Measurements from ENCODE around the gene PDAP1.
A peak's percentile ranks its signal among the peaks of the same experiment; 100 is the strongest.
"Not testable (repeated sequence)": the region's sequence is repeated elsewhere in the genome, so short reads cannot be mapped to it uniquely, and the experiment has no call there.

The PDAP1 gene, protein sequence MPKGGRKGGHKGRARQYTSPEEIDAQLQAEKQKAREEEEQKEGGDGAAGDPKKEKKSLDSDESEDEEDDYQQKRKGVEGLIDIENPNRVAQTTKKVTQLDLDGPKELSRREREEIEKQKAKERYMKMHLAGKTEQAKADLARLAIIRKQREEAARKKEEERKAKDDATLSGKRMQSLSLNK

GRCh38 chr7:99408379-99409191 lies at the start of gene PDAP1, which contains the start of gene BUD31:
Gene PDAP1 (minus strand): TSS chr7:99408597. CDS start chr7:99408548, 49 bp downstream.
Gene BUD31 (plus strand): TSS chr7:99408969. CDS start chr7:99411093, 2,124 bp downstream.
- DNase-seq (ENCODE audit: low read depth): peak; percentile 92

- no peak for DNase-seq (ENCODE audit: low read depth)
Observed at GRCh38 chr7:99457650-99458493, 49.5 kb upstream of the PDAP1 start.

GRCh38 chr7:99457050-99457649 lies 48.8 kb upstream of the PDAP1 start:
- DNase-seq (ENCODE audit: low read depth): no peak

GRCh38 chr7:99456288-99456687 lies 47.9 kb upstream of the PDAP1 start:
- DNase-seq (ENCODE audit: low read depth): no peak

- no peak for DNase-seq (ENCODE audit: low read depth)
Observed at GRCh38 chr7:99455874-99456273, 47.5 kb upstream of the PDAP1 start.

DNA sequence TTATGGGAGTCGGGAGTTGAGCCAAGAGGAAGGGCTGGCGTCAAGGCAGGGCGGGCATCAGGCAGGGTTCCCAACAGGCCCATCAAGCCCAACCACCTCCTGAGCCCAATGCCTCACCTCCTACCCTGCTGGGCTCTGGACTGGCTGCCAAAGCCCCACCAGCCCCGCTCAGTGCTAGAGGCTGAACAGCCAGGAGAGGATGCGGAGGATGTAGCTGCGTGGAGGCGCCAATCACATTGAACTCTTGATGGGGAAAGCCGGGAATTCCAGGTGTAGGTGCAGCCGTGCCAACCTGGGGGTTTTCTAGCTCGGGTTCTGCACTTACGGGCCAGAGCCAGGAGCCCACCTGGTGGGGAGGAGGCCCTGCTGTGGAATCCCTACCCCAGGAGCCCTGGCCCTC lies 44.7 kb upstream of the PDAP1 start:
- no peak for DNase-seq (ENCODE audit: low read depth)

DNA sequence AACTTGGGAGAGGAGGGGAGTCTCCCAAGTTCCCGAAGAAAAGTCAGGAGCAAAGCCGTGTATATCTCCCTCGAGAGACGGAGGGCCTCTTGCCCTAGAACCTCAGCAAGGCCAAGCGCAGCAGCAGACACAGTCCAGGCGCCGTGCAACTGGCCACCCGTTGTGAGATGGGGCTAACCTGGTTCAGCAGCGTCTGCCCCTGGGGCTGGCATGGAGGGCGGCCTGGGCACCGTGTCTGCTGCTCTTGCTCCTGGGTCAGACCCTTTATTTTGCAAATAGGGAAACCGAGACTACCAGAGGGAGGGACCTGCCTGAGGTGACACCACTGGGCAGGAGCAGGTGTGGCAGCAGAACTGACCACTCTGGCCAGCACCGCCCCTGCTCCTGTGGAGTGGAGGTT lies 44.1 kb upstream of the PDAP1 start:
- no peak for DNase-seq (ENCODE audit: low read depth)

GRCh38 chr7:99451936-99452335 lies 43.5 kb upstream of the PDAP1 start:
- DNase-seq (ENCODE audit: low read depth): no peak

DNA sequence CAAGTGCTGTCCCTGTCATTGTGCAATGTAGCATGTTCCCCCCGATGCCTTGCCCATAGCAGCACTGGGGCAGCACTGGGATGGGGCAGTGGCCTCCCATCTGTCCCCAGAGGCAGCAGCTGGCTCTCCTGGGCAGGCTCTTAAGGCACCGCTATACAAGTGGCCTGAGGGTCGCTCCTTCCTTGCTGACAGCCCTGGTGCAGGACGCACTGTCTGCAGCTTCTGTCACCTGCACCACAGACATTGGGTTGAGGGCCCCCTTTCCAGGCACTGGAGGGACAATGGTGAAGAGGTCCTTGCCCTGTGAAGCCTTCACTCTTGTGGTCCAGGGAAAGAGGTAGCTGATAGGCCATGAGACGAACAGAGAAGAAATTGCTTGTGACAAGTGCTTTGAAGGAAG lies 40.9 kb upstream of the PDAP1 start:
- no peak for DNase-seq (ENCODE audit: low read depth)

DNA sequence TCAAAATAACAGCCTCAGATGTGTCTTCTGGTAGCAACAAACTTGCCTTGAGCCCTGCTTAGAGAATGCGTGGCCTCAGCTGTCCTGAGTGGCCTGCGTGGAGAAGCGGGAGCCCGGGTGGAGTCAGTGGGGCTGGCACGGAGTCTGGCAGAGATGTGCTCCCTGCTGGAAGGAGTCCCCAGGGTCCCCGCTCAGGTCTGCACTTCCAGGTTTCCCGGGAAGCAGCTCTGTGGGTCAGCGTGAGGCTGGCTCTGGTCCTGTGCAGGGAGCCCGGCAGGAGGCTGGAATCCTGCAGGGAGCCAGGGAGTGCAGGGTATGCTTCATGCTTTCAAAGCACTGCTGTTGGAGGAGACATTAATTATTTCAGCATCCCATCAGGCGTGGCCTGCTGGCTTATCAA lies 40.5 kb upstream of the PDAP1 start:
- no peak for DNase-seq (ENCODE audit: low read depth)

- no peak for DNase-seq (ENCODE audit: low read depth)
Observed at GRCh38 chr7:99447943-99448342, 39.5 kb upstream of the PDAP1 start.

DNA sequence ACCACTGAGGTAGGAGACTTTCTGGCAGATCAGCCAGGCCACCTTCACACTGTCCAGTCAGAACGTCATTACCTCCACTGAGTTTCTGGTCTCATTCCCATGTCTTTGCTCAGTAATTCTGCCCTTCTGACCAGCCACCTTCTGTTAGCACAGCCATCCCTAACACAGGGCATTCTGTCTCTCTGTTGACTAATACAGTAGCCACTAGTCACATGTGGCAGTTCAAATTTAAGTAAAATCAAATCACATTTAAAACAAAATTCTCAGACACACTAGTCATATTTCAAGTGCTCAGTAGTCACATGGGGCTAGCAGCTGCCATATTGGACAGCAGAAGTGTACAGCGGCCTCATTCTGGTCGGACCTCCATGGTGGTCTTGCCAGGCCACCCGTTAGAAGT lies 37.7 kb upstream of the PDAP1 start:
- DNase-seq (ENCODE audit: low read depth): no peak

GRCh38 chr7:99440195-99440594 lies 31.8 kb upstream of the PDAP1 start:
- no peak for DNase-seq (ENCODE audit: low read depth)

GRCh38 chr7:99438573-99439480 lies 30.4 kb upstream of the PDAP1 start, which contains the start of the genes CPSF4 and PTCD1:
Gene CPSF4 (plus strand): TSS chr7:99438943. CDS start chr7:99439083, 140 bp downstream.
Gene PTCD1 (minus strand): TSS chr7:99438798. CDS start chr7:99435242, 3,556 bp downstream.
- DNase-seq (ENCODE audit: low read depth): peak; percentile 85

GRCh38 chr7:99437946-99438572 lies 29.7 kb upstream of the PDAP1 start:
- DNase-seq (ENCODE audit: low read depth): no peak

DNA sequence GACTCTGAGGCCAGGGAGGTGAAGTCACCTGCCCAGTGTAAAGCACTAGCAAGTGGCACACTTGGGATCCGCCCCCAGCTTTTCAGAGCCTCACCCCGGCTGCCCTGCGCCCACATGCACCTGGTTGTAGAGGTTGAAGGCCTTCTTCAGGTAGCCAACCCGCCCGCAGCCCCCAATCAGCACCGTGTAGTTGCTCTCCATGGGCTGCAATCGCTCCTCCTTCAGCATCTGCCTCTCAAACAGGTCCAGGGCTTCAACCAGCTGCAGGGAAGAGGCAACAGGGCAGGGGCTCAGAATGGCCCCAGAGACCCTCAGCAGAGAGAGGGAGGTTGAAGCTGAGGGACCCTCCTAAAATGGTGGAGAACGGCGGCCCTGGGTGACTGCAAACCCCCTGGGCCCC lies 24.8 kb upstream of the PDAP1 start:
- no peak for DNase-seq (ENCODE audit: low read depth)

- DNase-seq (ENCODE audit: low read depth): not testable (repeated sequence)
Observed at GRCh38 chr7:99431756-99432540, 23.6 kb upstream of the PDAP1 start.

- DNase-seq (ENCODE audit: low read depth): no peak
Observed at GRCh38 chr7:99429756-99430155, 21.4 kb upstream of the PDAP1 start.

- DNase-seq (ENCODE audit: low read depth): no peak
Observed at GRCh38 chr7:99428972-99429566, 20.7 kb upstream of the PDAP1 start.

Data from activated gamma-delta T cell treated with anti-CD3 and anti-CD28 coated beads, Interleukin-2, amount 50 U/mL, for 16 hours (primary cell).